B cell (primary cell): ENCODE results near the gene RDH5.

ENCODE experiments used
- CTCF ChIP-seq: fragments of 200-600 bp; IDR thresholded peaks from one replicate; pipeline ENCODE4 v1.8.0; 2022; ENCODE audit warnings: antibody characterized with exemption, mild to moderate bottlenecking
- EZH2 ChIP-seq: IDR thresholded peaks from 2 replicates; pipeline ENCODE4 v1.6.1; 2012; ENCODE audit warnings: borderline replicate concordance, low read depth, mild to moderate bottlenecking, moderate library complexity, low read length; ENCODE audit not compliant: insufficient read depth, poor library complexity, severe bottlenecking

- TF ChIP-seq CTCF = no peak
- TF ChIP-seq EZH2 = no peak
These were observed 7.5 kb downstream of the RDH5 start for GRCh38 chr12:55727643-55728185.
